Small intestine (tissue), 7 donors: ENCODE measurements around the gene FARS2. TPM values are rescaled to one million over a fixed set of nuclear protein-coding genes. Genes with fewer than 3 reads are reported as not detected.

Experiments used
- DNase-seq, 2 donors: peaks; one replicate each; pipeline versions ENCODE4 v3.0.0 to v3.0.0-alpha.2; 2013
- FAIRE-seq: peaks from 2 replicates; lab custom pipeline; 2012; peaks lifted over from hg19 to GRCh38; lab: Jason Lieb, UNC
- H3K27ac ChIP-seq, 3 donors: one replicate each; pipeline ENCODE4 v1.5.1; 2013; ENCODE audit warnings: low read length in 2 of 3, mild to moderate bottlenecking in 2 of 3, control low read depth in 1 of 3, inconsistent platforms in 1 of 3, low read depth in 1 of 3, moderate library complexity in 1 of 3
- H3K27me3 ChIP-seq, 3 donors: one replicate each; pipeline ENCODE4 v1.6.1; 2013; ENCODE audit warnings: low read length in 3 of 3, inconsistent platforms in 1 of 3; ENCODE audit not compliant: control insufficient read depth in 3 of 3, insufficient read depth in 3 of 3
- H3K36me3 ChIP-seq, 3 donors: one replicate each; pipeline ENCODE4 v1.6.1; 2013; ENCODE audit warnings: low read length in 3 of 3, inconsistent platforms in 1 of 3, low read depth in 1 of 3, mild to moderate bottlenecking in 1 of 3, moderate library complexity in 1 of 3; ENCODE audit not compliant: control insufficient read depth in 3 of 3, insufficient read depth in 2 of 3
- H3K4me1 ChIP-seq, 3 donors: one replicate each; pipeline ENCODE4 v1.6.1; 2013; ENCODE audit warnings: low read length in 2 of 3, inconsistent platforms in 1 of 3, low read depth in 1 of 3, mild to moderate bottlenecking in 1 of 3, moderate library complexity in 1 of 3; ENCODE audit not compliant: control insufficient read depth in 3 of 3, insufficient read depth in 2 of 3
- H3K4me3 ChIP-seq, 3 donors: one replicate each; pipeline ENCODE4 v1.5.1; 2013; ENCODE audit warnings: low read length in 3 of 3, control low read depth in 1 of 3, inconsistent platforms in 1 of 3, low read depth in 1 of 3, mild to moderate bottlenecking in 1 of 3, moderate library complexity in 1 of 3
- H3K9me3 ChIP-seq, 2 donors: one replicate each; pipeline ENCODE4 v1.6.1; 2013; ENCODE audit warnings: low read depth in 1 of 2, low read length in 1 of 2; ENCODE audit not compliant: control insufficient read depth in 2 of 2, insufficient read depth in 1 of 2
- WGBS, 3 donors: extraction: QIAGEN DNeasy Blood & Tissue Kit; methylation state at CpG; one replicate each; pipeline ENCODE4 v1.1.7; 2013; 5-methylcytosine and 5-hydroxymethylcytosine counted together
- polyA plus RNA-seq, 4 donors: library from polyadenylated mRNA; stranded (reverse) in 3 of 4; unstranded in 1 of 4; fragments of 200-250 nt in 3 of 4; fragments of 120-200 nt in 1 of 4; gene quantifications; one replicate each; pipeline versions ENCODE4 v1.2.1 to v1.2.3, GENCODE V29; 2013
- donor health status: healthy with polysubstance abuse.
- donor health status: control.
- donor health status: control.
- donor health status: Bipolar disorder and iron deficiency.
- donor health status: healthy.

Gene FARS2
- polyA plus RNA-seq, 4 donors: 6.0 to 16.6 (median 11.8) TPM

- Histone ChIP-seq H3K27me3 (no peaks in the 10 kb centered on the region), H3K27ac (no peak overlapping the region), H3K4me1 (no peaks in the 10 kb centered on the region), H3K4me3 (no peak overlapping the region), H3K36me3 (no peaks in the 10 kb centered on the region), H3K9me3 (peaks cover 0 to 14% of the 10 kb centered on the region in 2 donors)
- DNase-seq (no peak), FAIRE-seq (no peak)
- 82 to 92% (median 91%) methylated on average over 2 of the region's 2 CpGs for WGBS, 3 donors
Measured at GRCh38 chr6:5567890-5568289, 306.6 kb downstream of the FARS2 start.

GRCh38 chr6:5569491-5569890 is 308.2 kb downstream of the FARS2 start:
- Histone ChIP-seq H3K9me3 (peaks cover 0 to 22% of the 10 kb centered on the region in 2 donors), H3K4me3 (no peak overlapping the region), H3K27ac (no peak overlapping the region), H3K4me1 (no peaks in the 10 kb centered on the region), H3K36me3 (no peaks in the 10 kb centered on the region), H3K27me3 (no peaks in the 10 kb centered on the region)
- FAIRE-seq (no peak), DNase-seq (peak in 1 of 2 donors; percentile 27)
- WGBS, 3 donors: 97 to 98% (median 97%) methylated on average over 2 of the region's 2 CpGs

DNA sequence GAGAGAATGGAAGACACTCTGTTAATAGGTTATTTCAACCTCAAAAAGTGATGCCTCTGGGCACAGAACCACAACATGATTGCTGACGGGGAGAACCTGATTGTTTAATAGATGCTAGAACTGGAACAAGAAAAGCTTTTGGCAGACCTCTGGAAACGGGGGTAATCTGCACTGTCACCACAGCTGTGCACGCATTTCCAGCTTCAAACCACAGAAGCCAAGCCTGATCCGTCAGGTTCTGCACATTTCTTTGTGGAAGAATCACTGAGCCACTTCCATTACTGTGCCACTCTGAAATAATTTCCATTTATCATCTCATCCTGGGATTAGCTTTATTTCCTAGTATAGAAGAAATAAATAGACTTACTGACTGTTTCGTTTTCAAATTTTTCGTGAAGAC is 309.3 kb downstream of the FARS2 start:
- no peaks in the 10 kb centered on the region for H3K27me3 ChIP-seq
- H3K9me3 ChIP-seq: peaks cover 0 to 19% of the 10 kb centered on the region in 2 donors
- WGBS, 3 donors: 78 to 92% (median 78%) methylated on average over 6 of the region's 6 CpGs
- DNase-seq: no peak
- H3K36me3 ChIP-seq: no peaks in the 10 kb centered on the region
- no peak overlapping the region for H3K27ac ChIP-seq
- H3K4me3 ChIP-seq: no peak overlapping the region
- H3K4me1 ChIP-seq: no peaks in the 10 kb centered on the region
- FAIRE-seq: no peak

- Histone ChIP-seq H3K4me3 (no peak overlapping the region), H3K4me1 (no peaks in the 10 kb centered on the region), H3K9me3 (peaks cover 0 to 6% of the 10 kb centered on the region in 2 donors), H3K27me3 (no peaks in the 10 kb centered on the region), H3K27ac (no peak overlapping the region), H3K36me3 (peaks cover 0 to 4% (median 0%) of the 10 kb centered on the region in 3 donors)
- no peak for DNase-seq
- WGBS, 3 donors: 69 to 84% (median 80%) methylated on average over 12 of the region's 12 CpGs
- no peak for FAIRE-seq
Measured at GRCh38 chr6:5580736-5581581, 319.6 kb downstream of the FARS2 start.

DNA sequence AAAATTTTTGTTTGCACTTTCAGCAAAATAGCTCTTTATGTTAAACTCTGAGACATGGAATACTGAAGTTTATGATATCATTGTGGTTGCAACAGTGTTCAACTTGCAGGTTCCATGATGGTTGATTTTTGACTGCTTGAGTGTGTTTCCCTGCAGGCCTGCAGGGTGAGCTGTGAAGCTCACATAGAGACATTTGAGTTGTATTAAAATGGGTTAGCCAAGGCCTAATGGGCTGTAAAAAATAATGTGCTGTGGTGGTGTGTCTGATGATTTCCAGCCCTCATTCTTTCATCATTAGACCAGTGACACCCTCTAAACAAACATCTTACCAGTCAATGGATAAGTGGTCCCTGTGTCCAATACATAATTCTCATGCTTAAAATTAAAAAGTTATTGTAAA is 321.4 kb downstream of the FARS2 start:
- DNase-seq (no peak), FAIRE-seq (no peak)
- H3K27me3 ChIP-seq: no peaks in the 10 kb centered on the region
- peaks cover 0 to 4% (median 0%) of the 10 kb centered on the region in 3 donors for H3K36me3 ChIP-seq
- H3K27ac ChIP-seq: no peak overlapping the region
- H3K4me1 ChIP-seq: no peaks in the 10 kb centered on the region
- H3K4me3 ChIP-seq: no peak overlapping the region
- no peaks in the 10 kb centered on the region for H3K9me3 ChIP-seq

DNA sequence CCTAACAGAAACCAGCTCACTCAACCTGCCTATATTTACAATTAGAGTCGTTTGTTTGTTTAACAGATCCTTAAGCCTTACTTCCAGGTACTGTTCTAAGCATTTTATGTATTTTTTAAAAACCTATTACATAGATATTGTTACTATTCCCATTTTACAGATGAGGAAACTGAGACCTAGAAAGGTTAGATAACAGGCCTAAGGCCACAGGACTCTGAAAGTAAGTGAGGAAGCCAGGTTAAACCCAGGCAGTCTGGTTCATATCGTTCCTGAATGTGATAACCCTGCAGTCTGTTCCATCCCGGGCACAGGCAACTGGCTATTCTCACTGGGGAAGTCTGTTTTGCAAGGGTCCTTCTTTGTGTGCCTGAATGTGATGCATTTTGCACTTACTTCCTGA is 322.2 kb downstream of the FARS2 start:
- Histone ChIP-seq H3K27me3 (no peaks in the 10 kb centered on the region), H3K4me3 (no peak overlapping the region), H3K27ac (no peak overlapping the region), H3K36me3 (peaks cover 0 to 4% (median 0%) of the 10 kb centered on the region in 3 donors), H3K9me3 (no peaks in the 10 kb centered on the region), H3K4me1 (no peaks in the 10 kb centered on the region)
- WGBS, 3 donors: 57 to 82% (median 62%) methylated on average over 3 of the region's 3 CpGs
- FAIRE-seq: no peak
- no peak for DNase-seq

DNA sequence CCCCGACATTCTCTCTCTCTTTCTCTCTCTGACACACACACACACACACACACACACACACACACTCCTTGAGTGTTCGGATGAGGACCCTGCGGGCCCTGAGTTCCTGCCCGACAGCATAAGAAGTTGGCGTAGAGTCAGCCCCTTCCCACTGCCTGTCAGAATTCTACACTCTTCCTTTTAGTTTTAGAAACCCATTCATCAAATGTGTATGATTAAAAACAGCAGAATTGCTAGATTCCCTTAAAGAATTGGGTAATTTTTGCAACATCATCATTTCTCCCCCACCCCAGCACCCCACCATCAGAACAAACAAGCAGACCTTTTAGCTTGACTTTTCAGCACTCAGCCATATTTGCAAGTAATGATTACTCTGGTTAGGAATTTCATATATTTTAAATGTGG is 322.8 kb downstream of the FARS2 start:
- 55 to 91% (median 71%) methylated on average over 5 of the region's 5 CpGs for WGBS, 3 donors
- Histone ChIP-seq H3K4me3 (no peak overlapping the region), H3K9me3 (no peaks in the 10 kb centered on the region), H3K4me1 (no peaks in the 10 kb centered on the region), H3K27me3 (no peaks in the 10 kb centered on the region), H3K27ac (no peak overlapping the region), H3K36me3 (peaks cover 0 to 4% (median 0%) of the 10 kb centered on the region in 3 donors)
- FAIRE-seq (no peak), DNase-seq (no peak)

- H3K4me1 ChIP-seq: no peaks in the 10 kb centered on the region
- no peaks in the 10 kb centered on the region for H3K36me3 ChIP-seq
- H3K27ac ChIP-seq: no peak overlapping the region
- H3K9me3 ChIP-seq: no peaks in the 10 kb centered on the region
- DNase-seq: no peak
- no peak for FAIRE-seq
- H3K4me3 ChIP-seq: no peak overlapping the region
- WGBS, 3 donors: 95 to 97% (median 96%) methylated on average over 3 of the region's 3 CpGs
- H3K27me3 ChIP-seq: no peaks in the 10 kb centered on the region
Measured at GRCh38 chr6:5587648-5588047, 326.3 kb downstream of the FARS2 start.
